GM19438 (cell line): ENCODE data around the gene HNRNPUL2.
A peak's percentile ranks its signal among the peaks of the same experiment; 100 is the strongest.
"Not testable (repeated sequence)": the region's sequence is repeated elsewhere in the genome, so short reads cannot be mapped to it uniquely, and the experiment has no call there.

Source experiments
- ATAC-seq: cut with Tn5 transposase; IDR thresholded peaks from one replicate; pipeline ENCODE4 v1.9.1; 2021; ENCODE audit warnings: low read depth; ENCODE audit not compliant: unreplicated experiment

Gene HNRNPUL2

DNA sequence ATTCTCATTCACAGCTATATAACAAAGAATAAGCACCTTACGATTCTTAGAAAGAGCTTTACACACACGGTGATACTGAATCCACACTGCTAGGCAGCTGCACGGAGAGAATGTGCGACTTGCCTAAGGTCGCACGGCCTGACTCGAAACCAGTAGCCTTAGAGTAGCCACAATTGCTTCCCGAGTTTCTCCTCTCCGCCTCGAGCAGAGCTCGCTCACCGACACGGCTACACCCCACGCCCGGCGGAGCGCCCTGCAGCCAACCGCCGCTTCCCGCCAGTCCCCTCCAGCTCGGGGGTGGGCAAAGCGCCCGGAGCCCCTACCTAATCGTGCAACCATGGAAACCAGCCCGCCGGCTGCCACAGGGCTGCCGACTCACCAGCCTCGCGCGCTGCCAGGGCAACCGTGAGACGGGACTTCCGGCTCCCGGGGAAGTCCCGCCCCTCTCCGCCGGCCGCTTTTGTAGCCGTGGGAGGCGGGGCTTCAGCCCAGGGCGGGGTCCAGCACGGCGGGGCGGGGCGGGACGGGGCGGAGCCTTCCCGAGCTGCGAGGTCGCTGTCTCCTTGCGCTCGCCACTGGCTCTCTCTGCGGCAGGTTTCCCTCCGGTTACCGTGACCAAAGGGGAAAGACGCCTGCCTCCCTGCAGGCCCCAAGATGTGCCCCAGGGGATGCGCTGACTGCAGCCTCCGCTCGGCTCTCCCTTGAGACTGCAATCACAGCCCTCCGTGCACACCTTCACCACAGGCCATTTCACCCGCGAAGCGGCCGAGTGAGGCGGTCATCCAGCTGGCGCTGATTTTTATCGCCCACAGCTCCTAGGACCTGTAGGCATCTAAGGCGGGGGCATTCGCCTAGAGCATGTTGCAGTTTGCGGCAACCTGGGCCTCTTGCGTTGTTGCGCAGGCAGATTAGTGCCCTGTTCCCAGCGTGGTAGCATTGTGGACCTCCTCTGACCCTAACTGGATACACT, 21.1 kb downstream of the HNRNPUL2 start:
- peak; percentile 50 for ATAC-seq

DNA sequence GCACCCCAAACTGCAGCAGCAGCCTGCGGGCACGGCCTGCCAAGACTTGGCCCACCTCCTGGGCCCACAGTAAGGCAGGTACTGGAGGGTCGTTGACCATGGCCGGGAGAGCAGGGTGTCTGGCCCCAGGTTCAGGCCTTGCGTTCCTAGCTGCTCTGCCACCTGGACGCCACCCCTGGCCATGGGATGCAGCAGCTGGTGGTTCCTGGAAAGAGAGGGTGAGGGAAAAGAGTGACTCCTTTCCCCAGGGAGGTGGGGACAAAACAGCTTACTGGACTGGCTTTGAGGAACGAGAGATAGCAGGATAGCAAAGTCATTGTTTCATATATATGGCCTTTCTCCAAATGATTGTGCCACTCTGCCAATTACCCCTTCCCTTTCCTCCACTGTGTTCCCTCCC, 21.8 kb downstream of the HNRNPUL2 start:
- ATAC-seq = no peak

DNA sequence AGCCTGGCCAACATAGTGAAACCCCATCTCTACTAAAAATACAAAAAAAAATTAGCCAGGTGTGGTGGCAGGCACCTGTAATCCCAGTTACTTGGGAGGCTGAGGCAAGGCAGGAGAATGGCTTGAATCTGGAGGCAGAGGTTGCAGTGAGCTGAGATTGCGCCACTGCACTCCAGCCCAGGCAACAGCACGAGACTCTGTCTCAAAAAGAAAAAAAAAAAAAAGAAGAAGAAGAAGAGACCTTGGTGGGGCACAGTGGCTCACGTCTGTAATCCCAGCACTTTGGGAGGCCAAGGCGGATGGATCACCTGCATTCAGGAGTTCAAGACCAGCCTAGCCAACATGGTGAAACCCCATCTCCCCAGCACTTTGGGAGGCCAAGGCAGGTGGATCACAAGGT, 23.3 kb downstream of the HNRNPUL2 start:
- not testable (repeated sequence) for ATAC-seq

DNA sequence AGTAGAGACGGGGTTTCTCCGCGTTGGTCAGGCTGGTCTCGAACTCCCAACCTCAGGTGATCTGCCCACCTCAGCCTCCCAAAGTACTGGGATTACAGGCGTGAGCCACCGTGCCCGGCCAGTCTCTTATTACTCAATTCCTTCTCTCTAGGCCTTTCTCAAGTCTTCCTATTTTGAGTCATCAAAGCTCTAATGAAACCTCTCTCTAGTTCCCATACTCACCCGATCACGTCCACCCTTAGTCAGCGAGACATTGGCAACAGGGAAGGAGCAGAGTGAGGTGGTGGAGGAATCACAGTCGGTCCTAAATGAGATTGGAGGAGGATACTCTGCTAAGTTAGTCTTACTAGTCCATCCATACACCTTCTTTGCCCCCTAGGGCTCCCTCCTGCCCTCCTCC, 25.0 kb downstream of the HNRNPUL2 start:
- no peak for ATAC-seq

DNA sequence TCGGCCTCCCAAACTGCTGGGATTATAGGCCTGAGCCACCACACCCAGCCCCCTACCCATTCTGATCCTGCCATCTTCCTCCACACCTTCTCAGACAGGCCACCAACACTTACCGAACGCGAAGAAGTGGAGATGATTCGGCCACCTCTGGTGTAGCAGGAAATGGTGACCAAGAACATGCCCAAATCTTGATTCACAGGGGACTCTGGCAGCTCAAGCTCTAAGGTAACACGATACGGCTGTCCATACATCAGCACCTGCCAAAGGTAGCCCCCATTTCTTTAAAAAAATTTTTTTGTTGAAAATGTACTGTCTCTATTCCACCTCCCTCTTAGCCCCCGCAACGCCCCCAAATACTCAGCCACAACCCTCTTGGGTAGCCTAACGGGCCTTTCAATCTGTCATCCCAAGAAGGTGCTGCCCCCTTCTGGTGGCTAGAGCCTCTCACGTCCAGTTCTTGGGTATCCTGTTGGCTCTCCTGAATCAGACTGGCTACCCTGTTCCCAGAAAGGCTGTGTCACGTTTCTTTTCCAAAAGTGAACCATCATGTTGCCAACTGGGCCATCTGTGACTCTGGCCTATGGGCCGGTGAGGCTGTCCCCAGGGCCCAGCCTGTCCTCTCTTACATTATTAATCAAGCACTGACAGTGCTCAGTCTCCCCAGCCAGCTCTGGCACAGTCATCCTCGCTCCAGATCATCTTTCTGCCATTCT, 32.6 kb downstream of the HNRNPUL2 start:
- ATAC-seq = no peak

DNA sequence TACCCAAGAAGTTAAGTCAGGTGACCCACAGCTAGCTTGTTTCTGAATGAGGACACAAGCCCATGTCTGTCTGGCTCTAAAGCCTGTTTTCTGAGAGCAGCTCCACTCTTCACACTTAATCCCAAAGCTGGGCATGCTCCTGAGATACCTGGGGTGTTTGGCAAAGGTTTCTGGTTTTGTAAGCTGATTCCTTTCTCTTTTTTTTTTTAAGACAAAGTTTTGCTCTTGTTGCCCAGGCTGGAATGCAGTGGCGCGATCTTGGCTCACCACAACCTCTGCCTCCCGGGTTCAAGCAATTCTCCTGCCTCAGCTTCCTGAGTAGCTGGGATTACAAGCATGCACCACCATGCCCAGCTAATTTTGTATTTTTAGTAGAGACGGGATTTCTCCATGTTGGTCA, 33.6 kb downstream of the HNRNPUL2 start:
- not testable (repeated sequence) for ATAC-seq

DNA sequence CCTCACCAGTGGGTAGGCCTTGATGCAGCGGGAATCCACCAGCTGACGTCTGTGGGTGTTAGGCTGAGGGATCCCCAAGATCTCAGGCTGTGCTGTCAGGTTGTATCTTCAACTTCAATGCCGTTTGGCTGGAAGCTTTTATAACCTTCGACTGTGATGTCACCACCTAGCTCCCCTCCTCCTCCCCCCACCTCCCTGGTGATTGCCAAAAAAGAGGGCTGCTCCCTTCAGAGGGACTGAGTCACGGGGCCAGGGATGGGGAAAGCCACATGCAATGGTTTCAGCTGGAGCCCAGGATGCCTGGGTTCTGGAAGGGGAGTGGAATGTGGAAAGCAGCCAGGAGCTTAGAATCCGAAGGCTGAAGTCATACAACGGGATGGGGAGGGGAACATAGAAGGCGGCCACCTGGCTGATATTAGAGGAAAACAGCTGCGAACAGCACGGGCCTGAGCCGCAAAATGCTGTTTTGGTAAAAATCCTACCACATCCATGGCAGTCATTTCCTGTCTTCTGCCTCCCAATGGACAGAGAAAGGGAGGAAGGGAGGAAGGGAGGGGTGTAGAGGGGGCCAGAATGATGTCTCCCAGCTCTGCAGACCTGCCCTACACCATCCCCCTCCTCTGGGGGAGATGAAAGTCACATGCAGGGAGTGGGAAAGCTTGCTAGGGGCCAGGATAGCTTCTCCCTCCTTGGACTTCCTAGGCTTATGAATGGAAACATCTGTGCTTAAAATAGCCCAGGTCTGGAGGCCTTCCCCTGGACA, 37.7 kb downstream of the HNRNPUL2 start, which contains the start of gene LRRN4CL:
LRRN4CL (minus strand) TSS at position 110 of the 763 bp plus-strand sequence. CDS start 1,022 bp downstream, outside the sequence.
- no peak for ATAC-seq

DNA sequence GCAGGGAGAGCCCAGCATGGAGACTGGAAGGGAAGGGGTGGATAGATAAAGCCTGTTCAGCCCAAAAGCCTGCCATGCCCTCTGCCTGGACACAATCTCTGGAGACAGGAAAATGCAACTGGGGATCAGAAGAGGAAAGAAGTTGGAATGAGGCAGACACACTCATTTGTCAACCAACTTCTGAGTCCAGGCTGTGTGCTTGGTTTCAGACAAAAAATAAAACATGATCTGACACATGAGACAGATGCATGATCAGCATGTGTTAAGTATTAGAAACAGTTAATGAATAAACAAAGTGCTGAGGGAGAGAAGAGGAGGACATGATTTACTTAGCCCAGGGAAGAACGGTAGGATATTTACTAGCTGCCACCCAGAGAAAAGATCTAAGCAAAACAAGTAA, 38.8 kb downstream of the HNRNPUL2 start:
- no peak for ATAC-seq

DNA sequence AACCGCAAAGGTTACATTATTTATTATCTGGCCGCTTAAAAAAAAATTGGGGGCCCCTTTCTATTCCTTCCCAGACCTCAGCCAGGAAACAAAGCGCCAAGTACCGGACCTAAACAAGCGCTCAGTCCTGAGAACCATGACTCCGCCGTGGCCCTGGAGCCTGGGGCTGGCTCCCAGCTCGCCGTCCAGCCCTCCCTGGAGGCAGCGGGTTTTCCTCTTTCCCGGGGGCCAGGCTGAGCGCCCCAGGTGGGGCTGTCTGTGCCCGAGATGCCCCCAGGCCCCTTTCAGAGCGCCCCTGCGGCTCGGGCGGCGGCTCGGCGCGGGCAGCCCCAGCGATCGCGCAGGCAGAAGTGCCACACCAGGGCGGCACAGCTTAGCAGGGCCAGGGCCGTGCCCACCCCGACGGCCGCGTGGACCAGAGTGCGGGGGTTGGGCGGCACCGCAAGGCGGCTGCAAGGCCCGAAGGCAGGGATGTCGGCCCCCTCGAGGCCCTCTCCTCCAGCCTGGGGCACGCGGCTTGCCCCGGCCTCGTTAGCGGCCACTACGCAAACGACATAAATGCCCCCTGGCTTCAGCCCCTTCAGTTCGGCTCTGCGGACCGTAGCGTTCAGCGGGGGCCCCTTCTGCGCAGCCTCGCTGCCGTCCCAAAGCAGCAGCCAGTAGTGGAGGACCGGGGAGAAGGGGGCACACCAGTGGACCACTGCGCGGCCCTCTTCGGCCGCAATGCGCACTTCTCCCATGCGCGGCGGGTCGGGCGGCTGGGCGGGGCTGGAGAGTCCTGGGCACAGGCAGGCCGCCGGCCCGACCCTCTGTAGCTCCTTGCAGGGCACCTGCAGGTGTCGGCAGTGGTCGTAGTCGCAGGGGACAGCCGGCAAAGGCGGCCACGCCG, 39.5 kb downstream of the HNRNPUL2 start:
- no peak for ATAC-seq

DNA sequence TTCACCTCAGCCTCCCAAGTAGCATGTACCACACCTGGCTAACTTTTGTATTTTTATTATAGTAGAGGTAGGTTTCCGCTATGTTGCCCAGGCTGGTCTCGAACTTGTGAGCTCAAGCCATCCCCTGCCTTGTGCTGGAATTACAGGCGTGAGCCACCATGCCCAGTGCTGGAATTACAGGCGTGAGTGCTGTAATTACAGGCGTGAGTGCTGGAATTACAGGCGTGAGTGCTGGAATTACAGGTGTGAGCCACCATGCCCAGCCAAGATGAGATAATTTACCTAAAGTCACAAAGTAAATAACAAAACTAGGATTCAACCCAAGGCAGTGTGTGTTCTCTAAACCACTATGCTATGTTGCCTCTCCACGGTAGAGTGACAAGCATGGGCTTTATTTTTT, 44.7 kb downstream of the HNRNPUL2 start:
- ATAC-seq = no peak

DNA sequence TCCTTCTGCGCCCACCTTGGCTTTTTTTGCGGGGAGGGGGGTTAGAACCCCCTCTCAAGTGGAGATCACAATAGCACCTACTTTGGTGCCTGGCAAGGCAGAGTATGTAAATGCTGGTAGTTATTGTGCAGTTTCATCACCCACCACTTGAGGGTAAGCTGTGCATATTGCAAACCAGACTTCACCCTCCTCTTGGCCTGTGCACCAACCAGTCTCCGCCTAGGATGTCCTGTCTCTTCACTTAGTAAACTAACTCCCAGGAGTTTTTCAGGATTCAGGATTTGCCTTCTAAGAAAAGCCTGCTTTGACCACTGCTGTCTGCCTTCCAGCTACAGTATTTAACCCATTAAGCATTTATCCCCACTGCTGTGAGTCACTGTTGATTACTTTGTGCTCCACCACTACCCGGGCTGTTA, 46.4 kb downstream of the HNRNPUL2 start:
- ATAC-seq = no peak

DNA sequence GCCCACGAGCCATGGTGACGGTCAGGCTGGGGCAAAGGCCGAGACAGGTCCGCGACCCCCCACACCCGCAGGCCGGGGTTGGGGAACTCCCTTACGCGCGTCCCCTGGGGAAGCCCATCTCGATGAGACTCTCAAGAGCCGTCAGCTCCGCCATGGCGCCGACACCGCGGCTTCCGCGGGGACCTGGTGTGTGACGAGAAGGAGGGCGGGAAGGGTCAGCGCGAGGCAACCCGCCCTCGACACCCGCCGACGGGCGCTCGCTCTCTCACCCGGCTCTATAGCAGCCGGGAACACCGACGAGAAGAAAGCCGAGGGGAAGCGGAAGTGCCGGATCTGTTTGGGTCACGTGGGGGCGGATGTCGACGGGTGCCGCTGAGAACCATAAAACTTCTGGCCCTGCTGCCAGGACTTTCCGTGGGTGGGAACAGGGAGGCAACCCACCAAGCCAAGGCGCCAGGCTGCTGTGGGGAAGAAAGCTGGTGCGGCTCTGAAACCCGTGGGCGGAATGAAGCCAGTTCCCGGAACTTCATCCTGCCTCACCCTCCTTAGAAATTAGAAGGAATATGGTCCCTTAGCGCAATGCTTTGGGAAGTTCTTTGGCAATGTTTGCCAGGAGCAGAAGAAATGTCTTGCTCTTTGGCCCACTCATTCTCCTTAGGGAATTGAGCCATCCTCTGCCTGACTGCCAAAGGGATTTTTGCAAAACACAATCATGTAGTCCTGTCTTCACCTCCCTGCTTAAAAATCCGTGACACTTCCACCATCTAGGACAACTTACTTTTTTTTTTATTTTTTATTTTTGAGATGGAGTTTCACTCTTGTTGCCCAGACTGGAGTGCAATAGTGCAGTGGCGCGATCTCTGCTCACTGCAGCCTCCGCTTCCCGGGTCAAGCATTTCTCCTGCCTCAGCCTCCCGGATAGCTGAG, 48.2 kb downstream of the HNRNPUL2 start, which contains the start of gene UBXN1:
UBXN1 (minus strand) TSS at position 304 of the 927 bp plus-strand sequence; CDS start at position 154, 150 bp downstream.
- peak; percentile 73 for ATAC-seq

DNA sequence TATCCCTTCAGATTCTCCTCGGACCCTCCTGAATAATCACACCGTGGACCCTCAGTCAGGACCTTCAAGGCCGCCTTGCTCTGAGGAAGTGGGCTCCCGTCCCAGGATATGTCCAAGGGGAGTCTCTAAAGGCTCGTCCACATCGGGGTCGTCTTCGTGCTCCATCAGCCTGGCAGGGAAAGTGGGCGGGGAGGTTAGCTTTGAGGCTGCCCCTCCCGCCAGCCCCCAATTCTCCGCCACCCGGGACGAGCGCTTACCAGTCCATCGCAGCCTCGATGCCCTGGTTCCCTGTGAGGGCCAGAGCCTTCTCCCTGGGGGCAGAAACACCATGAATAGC, 48.9 kb downstream of the HNRNPUL2 start:
- no peak for ATAC-seq

DNA sequence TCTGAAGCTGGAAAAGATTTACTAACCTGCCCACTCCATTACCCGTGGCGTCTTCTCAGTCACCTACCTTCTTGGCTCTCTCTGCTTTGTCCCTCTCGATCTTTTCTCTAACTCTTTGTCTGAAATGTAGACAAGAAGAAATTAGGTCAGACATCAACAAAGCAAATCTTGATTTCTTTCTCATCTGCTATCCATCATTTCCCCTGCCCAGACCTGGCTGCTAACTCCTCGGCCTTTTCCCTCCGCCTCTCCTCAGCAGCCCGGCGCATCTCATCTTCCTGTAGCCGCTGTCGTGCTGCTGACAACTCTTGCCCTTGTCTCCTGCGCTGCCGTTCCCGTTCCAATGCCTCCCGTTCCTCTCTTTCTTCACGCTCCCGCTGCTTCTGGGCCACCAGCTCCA, 49.5 kb downstream of the HNRNPUL2 start:
- no peak for ATAC-seq

DNA sequence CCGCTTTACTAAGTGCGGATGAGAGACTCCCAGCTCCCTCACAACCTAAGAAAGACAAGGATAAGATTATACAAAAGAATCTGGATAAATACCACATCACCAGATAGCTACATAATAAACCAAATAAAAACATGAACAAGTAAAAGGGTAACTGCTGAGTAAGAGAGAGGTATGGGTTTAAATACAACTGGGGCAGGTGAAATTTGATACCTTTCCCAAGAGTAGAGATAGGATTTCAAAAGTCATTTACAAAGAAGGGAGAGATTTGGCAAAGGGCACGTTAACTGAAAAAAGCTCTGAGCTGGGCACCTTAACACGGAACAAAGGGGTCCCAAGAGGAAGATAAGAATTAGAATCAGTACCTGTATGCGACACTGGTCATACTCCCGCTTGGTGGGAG, 50.1 kb downstream of the HNRNPUL2 start:
- no peak for ATAC-seq

DNA sequence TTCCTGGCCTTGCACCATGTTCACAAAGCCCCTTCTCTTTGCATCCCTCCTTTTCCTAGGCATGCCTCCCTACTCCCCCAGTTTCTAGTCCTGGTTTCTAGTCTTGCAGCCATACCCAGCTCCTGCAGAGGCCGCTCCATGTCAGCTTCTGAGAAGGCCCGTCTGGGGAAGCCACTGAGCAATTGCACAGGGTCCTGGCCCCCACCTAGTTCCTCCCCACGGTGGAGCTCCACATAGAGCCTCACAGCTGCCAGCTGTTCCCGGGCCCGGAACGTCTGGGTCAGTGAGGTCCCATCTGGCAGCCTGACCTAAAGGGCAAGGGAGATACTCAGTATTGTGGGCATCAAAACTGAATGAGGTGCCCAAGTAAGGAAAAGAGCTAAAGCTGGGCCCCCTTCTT, 50.6 kb downstream of the HNRNPUL2 start:
- ATAC-seq = no peak

DNA sequence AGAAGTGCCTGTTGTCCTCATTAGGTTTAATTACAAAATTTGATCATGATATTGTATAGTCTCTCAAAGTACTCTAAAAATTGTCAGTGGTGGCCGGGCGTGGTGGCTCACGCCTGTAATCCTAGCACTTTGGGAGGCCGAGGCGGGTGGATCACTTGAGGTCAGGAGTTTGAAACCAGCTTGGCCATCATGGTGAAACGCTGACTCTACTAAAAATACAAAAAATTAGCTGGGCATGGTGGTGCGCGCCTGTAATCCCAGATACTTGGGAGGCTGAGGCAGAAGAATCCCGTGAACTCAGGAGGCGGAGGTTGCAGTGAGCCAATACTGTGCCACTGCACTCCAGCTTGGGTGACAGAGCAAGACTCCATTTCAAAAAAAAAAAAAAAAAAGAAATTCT, 51.8 kb downstream of the HNRNPUL2 start:
- ATAC-seq = not testable (repeated sequence)

DNA sequence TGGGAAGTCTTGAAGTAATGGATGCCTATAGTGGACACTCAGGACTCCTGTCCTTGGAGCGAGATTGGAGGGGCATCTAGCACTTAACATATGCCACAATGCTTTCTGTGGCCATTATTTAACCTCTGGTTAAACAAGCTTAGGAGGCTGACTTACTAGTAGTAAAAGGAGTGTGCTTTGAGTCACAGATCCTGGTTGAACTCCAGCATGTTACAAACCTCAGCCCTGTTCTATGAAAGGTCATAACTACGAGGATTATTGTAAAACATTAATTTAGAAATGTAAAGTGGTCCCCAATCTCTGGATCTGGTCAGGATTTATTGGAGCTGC, 54.1 kb downstream of the HNRNPUL2 start:
- ATAC-seq = no peak
